ENCODE results near the gene IFNG-AS1.
A peak's percentile ranks its signal among the peaks of the same experiment; 100 is the strongest.

Gene IFNG-AS1

GRCh38 chr12:67989184-67989920 is at the start of gene IFNG-AS1:
Gene IFNG-AS1, plus strand, starts transcription at chr12:67989447.
- peaks cover 0 to 3% (median 0%) of the 10 kb centered on the region in 5 donors for H3K27me3 ChIP-seq (ENCODE audit: control insufficient read depth in 5 of 5, insufficient read depth in 4 of 5, low read length in 5 of 5)
- H3K9me3 ChIP-seq (ENCODE audit: control insufficient read depth in 5 of 5, low read length in 5 of 5) = no peaks in the 10 kb centered on the region
- H3K4me3 ChIP-seq (ENCODE audit: low read depth in 1 of 5, low read length in 5 of 5) = no peak within 1 kb of the TSS
- no peaks in the 10 kb centered on the region for H3K4me1 ChIP-seq (ENCODE audit: control insufficient read depth in 5 of 5, insufficient read depth in 5 of 5, low read length in 5 of 5)
- no peak within 1 kb of the TSS for H3K27ac ChIP-seq (ENCODE audit: low read depth, low read length)
- no peaks in the 10 kb centered on the region for H3K36me3 ChIP-seq (ENCODE audit: control insufficient read depth in 5 of 5, insufficient read depth in 5 of 5, low read length in 5 of 5)
- H3K9ac ChIP-seq (ENCODE audit: low read length in 5 of 5) = no peak within 1 kb of the TSS

GRCh38 chr12:67939611-67940010 is 49.6 kb upstream of the IFNG-AS1 start:
- Histone ChIP-seq H3K9ac (ENCODE audit: low read length in 5 of 5) (no peak overlapping the region), H3K4me3 (ENCODE audit: low read depth in 1 of 5, low read length in 5 of 5) (no peak overlapping the region), H3K27me3 (ENCODE audit: control insufficient read depth in 5 of 5, insufficient read depth in 4 of 5, low read length in 5 of 5) (no peaks in the 10 kb centered on the region), H3K27ac (ENCODE audit: low read depth, low read length) (no peak overlapping the region), H3K4me1 (ENCODE audit: control insufficient read depth in 5 of 5, insufficient read depth in 5 of 5, low read length in 5 of 5) (no peaks in the 10 kb centered on the region), H3K36me3 (ENCODE audit: control insufficient read depth in 5 of 5, insufficient read depth in 5 of 5, low read length in 5 of 5) (no peaks in the 10 kb centered on the region), H3K9me3 (ENCODE audit: control insufficient read depth in 5 of 5, low read length in 5 of 5) (no peaks in the 10 kb centered on the region)

- Histone ChIP-seq H3K9me3 (ENCODE audit: control insufficient read depth in 5 of 5, low read length in 5 of 5) (no peaks in the 10 kb centered on the region), H3K9ac (ENCODE audit: low read length in 5 of 5) (no peak overlapping the region), H3K36me3 (ENCODE audit: control insufficient read depth in 5 of 5, insufficient read depth in 5 of 5, low read length in 5 of 5) (no peaks in the 10 kb centered on the region), H3K4me1 (ENCODE audit: control insufficient read depth in 5 of 5, insufficient read depth in 5 of 5, low read length in 5 of 5) (no peaks in the 10 kb centered on the region), H3K27ac (ENCODE audit: low read depth, low read length) (no peak overlapping the region), H3K4me3 (ENCODE audit: low read depth in 1 of 5, low read length in 5 of 5) (no peak overlapping the region), H3K27me3 (ENCODE audit: control insufficient read depth in 5 of 5, insufficient read depth in 4 of 5, low read length in 5 of 5) (peaks cover 0 to 4% (median 0%) of the 10 kb centered on the region in 5 donors)
Measured at GRCh38 chr12:67940780-67941243, 48.4 kb upstream of the IFNG-AS1 start.

- Histone ChIP-seq H3K36me3 (ENCODE audit: control insufficient read depth in 5 of 5, insufficient read depth in 5 of 5, low read length in 5 of 5) (no peaks in the 10 kb centered on the region), H3K9ac (ENCODE audit: low read length in 5 of 5) (no peak overlapping the region), H3K4me1 (ENCODE audit: control insufficient read depth in 5 of 5, insufficient read depth in 5 of 5, low read length in 5 of 5) (no peaks in the 10 kb centered on the region), H3K4me3 (ENCODE audit: low read depth in 1 of 5, low read length in 5 of 5) (no peak overlapping the region), H3K27ac (ENCODE audit: low read depth, low read length) (no peak overlapping the region), H3K27me3 (ENCODE audit: control insufficient read depth in 5 of 5, insufficient read depth in 4 of 5, low read length in 5 of 5) (peaks cover 0 to 4% (median 0%) of the 10 kb centered on the region in 5 donors), H3K9me3 (ENCODE audit: control insufficient read depth in 5 of 5, low read length in 5 of 5) (no peaks in the 10 kb centered on the region)
Measured at GRCh38 chr12:67942724-67943123, 46.5 kb upstream of the IFNG-AS1 start.

- no peak overlapping the region for H3K27ac ChIP-seq (ENCODE audit: low read depth, low read length)
- peak overlapping the region in 1 of 5 donors; percentile 7 for H3K9ac ChIP-seq (ENCODE audit: low read length in 5 of 5)
- H3K4me3 ChIP-seq (ENCODE audit: low read depth in 1 of 5, low read length in 5 of 5) = no peak overlapping the region
- peaks cover 0 to 4% (median 0%) of the 10 kb centered on the region in 5 donors for H3K27me3 ChIP-seq (ENCODE audit: control insufficient read depth in 5 of 5, insufficient read depth in 4 of 5, low read length in 5 of 5)
- H3K36me3 ChIP-seq (ENCODE audit: control insufficient read depth in 5 of 5, insufficient read depth in 5 of 5, low read length in 5 of 5) = no peaks in the 10 kb centered on the region
- H3K9me3 ChIP-seq (ENCODE audit: control insufficient read depth in 5 of 5, low read length in 5 of 5) = no peaks in the 10 kb centered on the region
- no peaks in the 10 kb centered on the region for H3K4me1 ChIP-seq (ENCODE audit: control insufficient read depth in 5 of 5, insufficient read depth in 5 of 5, low read length in 5 of 5)
Measured at GRCh38 chr12:67943141-67943892, 45.9 kb upstream of the IFNG-AS1 start.

GRCh38 chr12:67944093-67944492 is 45.2 kb upstream of the IFNG-AS1 start:
- Histone ChIP-seq H3K9me3 (ENCODE audit: control insufficient read depth in 5 of 5, low read length in 5 of 5) (no peaks in the 10 kb centered on the region), H3K4me3 (ENCODE audit: low read depth in 1 of 5, low read length in 5 of 5) (no peak overlapping the region), H3K27ac (ENCODE audit: low read depth, low read length) (no peak overlapping the region), H3K9ac (ENCODE audit: low read length in 5 of 5) (no peak overlapping the region), H3K4me1 (ENCODE audit: control insufficient read depth in 5 of 5, insufficient read depth in 5 of 5, low read length in 5 of 5) (no peaks in the 10 kb centered on the region), H3K27me3 (ENCODE audit: control insufficient read depth in 5 of 5, insufficient read depth in 4 of 5, low read length in 5 of 5) (peaks cover 0 to 4% (median 0%) of the 10 kb centered on the region in 5 donors), H3K36me3 (ENCODE audit: control insufficient read depth in 5 of 5, insufficient read depth in 5 of 5, low read length in 5 of 5) (no peaks in the 10 kb centered on the region)

- Histone ChIP-seq H3K9me3 (ENCODE audit: control insufficient read depth in 5 of 5, low read length in 5 of 5) (no peaks in the 10 kb centered on the region), H3K27me3 (ENCODE audit: control insufficient read depth in 5 of 5, insufficient read depth in 4 of 5, low read length in 5 of 5) (no peaks in the 10 kb centered on the region), H3K4me1 (ENCODE audit: control insufficient read depth in 5 of 5, insufficient read depth in 5 of 5, low read length in 5 of 5) (peaks cover 0 to 6% (median 2%) of the 10 kb centered on the region in 5 donors), H3K27ac (ENCODE audit: low read depth, low read length) (no peak overlapping the region), H3K36me3 (ENCODE audit: control insufficient read depth in 5 of 5, insufficient read depth in 5 of 5, low read length in 5 of 5) (no peaks in the 10 kb centered on the region), H3K4me3 (ENCODE audit: low read depth in 1 of 5, low read length in 5 of 5) (no peak overlapping the region), H3K9ac (ENCODE audit: low read length in 5 of 5) (no peak overlapping the region)
Measured at GRCh38 chr12:67952787-67953186, 36.5 kb upstream of the IFNG-AS1 start.

- Histone ChIP-seq H3K27me3 (ENCODE audit: control insufficient read depth in 5 of 5, insufficient read depth in 4 of 5, low read length in 5 of 5) (no peaks in the 10 kb centered on the region), H3K9me3 (ENCODE audit: control insufficient read depth in 5 of 5, low read length in 5 of 5) (no peaks in the 10 kb centered on the region), H3K9ac (ENCODE audit: low read length in 5 of 5) (no peak overlapping the region), H3K4me1 (ENCODE audit: control insufficient read depth in 5 of 5, insufficient read depth in 5 of 5, low read length in 5 of 5) (peaks cover 0 to 6% (median 2%) of the 10 kb centered on the region in 5 donors), H3K27ac (ENCODE audit: low read depth, low read length) (no peak overlapping the region), H3K36me3 (ENCODE audit: control insufficient read depth in 5 of 5, insufficient read depth in 5 of 5, low read length in 5 of 5) (no peaks in the 10 kb centered on the region), H3K4me3 (ENCODE audit: low read depth in 1 of 5, low read length in 5 of 5) (no peak overlapping the region)
Measured at GRCh38 chr12:67957383-67957782, 31.9 kb upstream of the IFNG-AS1 start.

GRCh38 chr12:67958187-67958586 is 31.1 kb upstream of the IFNG-AS1 start:
- H3K9me3 ChIP-seq (ENCODE audit: control insufficient read depth in 5 of 5, low read length in 5 of 5) = no peaks in the 10 kb centered on the region
- H3K27me3 ChIP-seq (ENCODE audit: control insufficient read depth in 5 of 5, insufficient read depth in 4 of 5, low read length in 5 of 5) = no peaks in the 10 kb centered on the region
- no peak overlapping the region for H3K4me3 ChIP-seq (ENCODE audit: low read depth in 1 of 5, low read length in 5 of 5)
- no peak overlapping the region for H3K27ac ChIP-seq (ENCODE audit: low read depth, low read length)
- peaks cover 0 to 6% (median 2%) of the 10 kb centered on the region in 5 donors for H3K4me1 ChIP-seq (ENCODE audit: control insufficient read depth in 5 of 5, insufficient read depth in 5 of 5, low read length in 5 of 5)
- H3K36me3 ChIP-seq (ENCODE audit: control insufficient read depth in 5 of 5, insufficient read depth in 5 of 5, low read length in 5 of 5) = no peaks in the 10 kb centered on the region
- H3K9ac ChIP-seq (ENCODE audit: low read length in 5 of 5) = no peak overlapping the region

- Histone ChIP-seq H3K36me3 (ENCODE audit: control insufficient read depth in 5 of 5, insufficient read depth in 5 of 5, low read length in 5 of 5) (no peaks in the 10 kb centered on the region), H3K4me1 (ENCODE audit: control insufficient read depth in 5 of 5, insufficient read depth in 5 of 5, low read length in 5 of 5) (no peaks in the 10 kb centered on the region), H3K4me3 (ENCODE audit: low read depth in 1 of 5, low read length in 5 of 5) (no peak overlapping the region), H3K9me3 (ENCODE audit: control insufficient read depth in 5 of 5, low read length in 5 of 5) (no peaks in the 10 kb centered on the region), H3K27me3 (ENCODE audit: control insufficient read depth in 5 of 5, insufficient read depth in 4 of 5, low read length in 5 of 5) (no peaks in the 10 kb centered on the region), H3K9ac (ENCODE audit: low read length in 5 of 5) (no peak overlapping the region), H3K27ac (ENCODE audit: low read depth, low read length) (no peak overlapping the region)
Measured at GRCh38 chr12:67964456-67964855, 24.8 kb upstream of the IFNG-AS1 start.
